ENCODE results near the gene CDK5R1.

Gene CDK5R1

DNA sequence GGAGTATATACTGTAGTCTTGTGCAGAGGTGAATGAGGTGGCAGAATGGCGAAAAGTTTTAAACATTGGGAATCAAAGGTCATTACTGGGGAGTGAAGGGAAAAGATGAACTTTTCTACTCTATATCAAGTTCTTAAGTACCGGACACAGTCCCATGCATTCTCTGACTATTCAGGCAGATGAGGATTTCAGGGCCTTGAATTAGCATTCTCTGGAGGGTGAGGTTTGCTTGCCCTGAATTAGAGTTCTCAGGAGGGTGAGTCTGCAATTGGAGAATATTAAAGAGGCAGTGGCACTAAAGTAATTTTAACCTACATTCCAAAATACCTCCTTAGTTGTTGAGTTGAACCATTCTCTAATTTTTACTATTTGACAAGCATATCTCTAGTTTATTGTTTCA lies 33.4 kb upstream of the CDK5R1 start:
- Histone ChIP-seq H3K9me3 (replicated peaks; ENCODE audit: insufficient read depth, low read length) (no peaks in the 10 kb centered on the region), H3K36me3 (replicated peaks; ENCODE audit: insufficient read depth, low read length) (peaks cover 38% of the 10 kb centered on the region), H4K20me1 (ENCODE audit: insufficient read depth, low read length) (peaks cover 6% of the 10 kb centered on the region; the same call in 1 of the 2 replicates), H3K4me1 (ENCODE audit: low read length) (peaks cover 5% of the 10 kb centered on the region), H3K9ac (ENCODE audit: low read length) (no peak overlapping the region), H2AFZ (ENCODE audit: low read length) (no peak overlapping the region), H3K4me2 (ENCODE audit: low read depth, low read length) (no peak overlapping the region), H3K79me2 (ENCODE audit: low read length) (peaks cover 98% of the 10 kb centered on the region), H3K4me3 (ENCODE audit: low read length) (no peak overlapping the region), H3K9me2 (replicated peaks; ENCODE audit: insufficient read depth, low read length) (no peaks in the 10 kb centered on the region), H3F3A (ENCODE audit: insufficient read depth, low read length) (no peaks in the 10 kb centered on the region), H3K27ac (ENCODE audit: low read length) (no peak overlapping the region), H3K27me3 (replicated peaks; ENCODE audit: insufficient read depth, low read length) (no peaks in the 10 kb centered on the region)
- TF ChIP-seq, protein P1, sequence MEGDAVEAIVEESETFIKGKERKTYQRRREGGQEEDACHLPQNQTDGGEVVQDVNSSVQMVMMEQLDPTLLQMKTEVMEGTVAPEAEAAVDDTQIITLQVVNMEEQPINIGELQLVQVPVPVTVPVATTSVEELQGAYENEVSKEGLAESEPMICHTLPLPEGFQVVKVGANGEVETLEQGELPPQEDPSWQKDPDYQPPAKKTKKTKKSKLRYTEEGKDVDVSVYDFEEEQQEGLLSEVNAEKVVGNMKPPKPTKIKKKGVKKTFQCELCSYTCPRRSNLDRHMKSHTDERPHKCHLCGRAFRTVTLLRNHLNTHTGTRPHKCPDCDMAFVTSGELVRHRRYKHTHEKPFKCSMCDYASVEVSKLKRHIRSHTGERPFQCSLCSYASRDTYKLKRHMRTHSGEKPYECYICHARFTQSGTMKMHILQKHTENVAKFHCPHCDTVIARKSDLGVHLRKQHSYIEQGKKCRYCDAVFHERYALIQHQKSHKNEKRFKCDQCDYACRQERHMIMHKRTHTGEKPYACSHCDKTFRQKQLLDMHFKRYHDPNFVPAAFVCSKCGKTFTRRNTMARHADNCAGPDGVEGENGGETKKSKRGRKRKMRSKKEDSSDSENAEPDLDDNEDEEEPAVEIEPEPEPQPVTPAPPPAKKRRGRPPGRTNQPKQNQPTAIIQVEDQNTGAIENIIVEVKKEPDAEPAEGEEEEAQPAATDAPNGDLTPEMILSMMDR (IDR thresholded peaks at IDR 0.05; ENCODE audit: low read length): no peak
- TF ChIP-seq EZH2 (optimal IDR thresholded peaks at IDR 0.05; ENCODE audit: low read depth, low read length) (no peak), EZH2phosphoT487 (IDR thresholded peaks at IDR 0.05; ENCODE audit: low read length) (no peak)
- DNase-seq: no peak

DNA sequence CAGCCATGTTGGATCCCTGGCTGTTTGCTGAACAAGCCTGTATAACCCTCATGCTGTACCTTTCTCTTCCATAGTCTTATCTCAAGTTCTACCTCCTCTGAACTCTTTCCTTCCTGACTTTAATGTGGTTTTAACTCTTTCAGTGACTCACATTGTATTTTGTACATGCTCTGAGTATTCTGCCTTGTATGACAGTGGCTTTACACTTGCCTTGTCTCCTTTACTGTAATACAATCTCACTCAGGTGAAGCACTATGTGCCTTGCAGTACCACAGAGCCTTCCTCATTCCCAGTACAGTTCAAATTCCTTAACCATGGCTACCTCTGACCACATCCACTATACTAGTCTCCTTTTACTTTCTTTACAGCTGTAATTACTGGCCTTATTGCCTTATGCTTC lies 28.4 kb upstream of the CDK5R1 start:
- H3K9me3 ChIP-seq (replicated peaks; ENCODE audit: insufficient read depth, low read length): no peaks in the 10 kb centered on the region
- peaks cover 23% of the 10 kb centered on the region for H3K36me3 ChIP-seq (replicated peaks; ENCODE audit: insufficient read depth, low read length)
- H3K79me2 ChIP-seq (ENCODE audit: low read length): peaks cover 92% of the 10 kb centered on the region

DNA sequence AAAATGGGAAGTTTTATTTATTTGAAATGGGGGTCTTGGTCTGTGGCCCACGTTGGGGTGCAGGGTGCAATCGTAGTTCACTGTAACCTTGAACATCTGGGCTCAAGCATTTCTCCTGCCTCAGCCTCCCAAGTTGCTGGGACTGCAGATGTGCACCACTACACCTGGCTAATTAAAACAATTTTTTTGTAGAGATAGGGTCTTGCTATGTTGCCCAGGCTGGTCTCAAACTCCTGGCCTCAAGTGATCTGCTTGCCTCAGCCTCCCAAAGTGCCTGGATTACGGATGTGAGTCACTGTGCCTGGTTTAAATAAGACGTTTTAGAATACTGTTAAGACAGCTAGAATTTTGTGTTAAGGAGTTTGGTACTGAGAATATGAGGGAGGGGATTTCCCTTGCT lies 26.7 kb upstream of the CDK5R1 start:
- no peak overlapping the region for H2AFZ ChIP-seq (ENCODE audit: low read length)
- H3K9ac ChIP-seq (ENCODE audit: low read length): no peak overlapping the region
- H3F3A ChIP-seq (ENCODE audit: insufficient read depth, low read length): peaks cover 5% of the 10 kb centered on the region
- H3K36me3 ChIP-seq (replicated peaks; ENCODE audit: insufficient read depth, low read length): peaks cover 21% of the 10 kb centered on the region
- H3K9me2 ChIP-seq (replicated peaks; ENCODE audit: insufficient read depth, low read length): no peaks in the 10 kb centered on the region
- H3K27ac ChIP-seq (ENCODE audit: low read length): no peak overlapping the region
- no peaks in the 10 kb centered on the region for H3K9me3 ChIP-seq (replicated peaks; ENCODE audit: insufficient read depth, low read length)
- H3K4me1 ChIP-seq (ENCODE audit: low read length): peaks cover 2% of the 10 kb centered on the region
- H4K20me1 ChIP-seq (ENCODE audit: insufficient read depth, low read length): peaks cover 18% of the 10 kb centered on the region
- H3K79me2 ChIP-seq (ENCODE audit: low read length): peaks cover 89% of the 10 kb centered on the region
- no peak overlapping the region for H3K4me2 ChIP-seq (ENCODE audit: low read depth, low read length)
- TF ChIP-seq EZH2 (optimal IDR thresholded peaks at IDR 0.05; ENCODE audit: low read depth, low read length): no peak
- TF ChIP-seq, protein P1 (IDR thresholded peaks at IDR 0.05; ENCODE audit: low read length): no peak
- DNase-seq: no peak
- H3K27me3 ChIP-seq (replicated peaks; ENCODE audit: insufficient read depth, low read length): no peaks in the 10 kb centered on the region
- no peak overlapping the region for H3K4me3 ChIP-seq (ENCODE audit: low read length)

More for the DNA sequence above, 28.4 kb upstream of the CDK5R1 start:
- Histone ChIP-seq H3K27ac (ENCODE audit: low read length) (no peak overlapping the region), H3F3A (ENCODE audit: insufficient read depth, low read length) (peaks cover 5% of the 10 kb centered on the region), H3K4me2 (ENCODE audit: low read depth, low read length) (no peak overlapping the region), H3K27me3 (replicated peaks; ENCODE audit: insufficient read depth, low read length) (no peaks in the 10 kb centered on the region), H3K9ac (ENCODE audit: low read length) (no peak overlapping the region), H2AFZ (ENCODE audit: low read length) (no peak overlapping the region), H3K9me2 (replicated peaks; ENCODE audit: insufficient read depth, low read length) (no peaks in the 10 kb centered on the region), H3K4me3 (ENCODE audit: low read length) (no peak overlapping the region), H3K4me1 (ENCODE audit: low read length) (peaks cover 5% of the 10 kb centered on the region), H4K20me1 (ENCODE audit: insufficient read depth, low read length) (peaks cover 12% of the 10 kb centered on the region; the same call in 1 of the 2 replicates)
- TF ChIP-seq EZH2 (optimal IDR thresholded peaks at IDR 0.05; ENCODE audit: low read depth, low read length) (no peak), EZH2phosphoT487 (IDR thresholded peaks at IDR 0.05; ENCODE audit: low read length) (no peak)
- TF ChIP-seq, protein P1 (IDR thresholded peaks at IDR 0.05; ENCODE audit: low read length): no peak
- no peak for DNase-seq
